Peyer's patch (tissue), 4 donors: ENCODE data around the gene C1R.

Source experiments
- CTCF ChIP-seq, 6 experiments: fragments of 450-650 bp in 4 of 6; fragments of 200-600 bp in 2 of 6; sonication (generic) in 1 of 6; IDR thresholded peaks; one replicate each; pipeline ENCODE4 v1.5.1; 2017 to 2019; ENCODE audit warnings: antibody characterized with exemption in 6 of 6, mild to moderate bottlenecking in 3 of 6, moderate library complexity in 1 of 6
- POLR2A ChIP-seq, 2 donors: fragments of 450-650 bp; IDR thresholded peaks; one replicate each; pipeline ENCODE4 v1.5.1; 2017; ENCODE audit warnings: antibody characterized with exemption in 2 of 2, mild to moderate bottlenecking in 2 of 2, moderate library complexity in 2 of 2

GRCh38 chr12:7137908-7138307 lies 45.7 kb upstream of the C1R start:
- TF ChIP-seq CTCF (IDR thresholded peaks at IDR 0.05) (no peak), POLR2A (IDR thresholded peaks at IDR 0.05) (no peak)
